GM12878 (cell line): ENCODE measurements around the gene TEX9. TPM values are rescaled to one million over a fixed set of nuclear protein-coding genes. Genes with fewer than 3 reads are reported as not detected.

Experiments used
- ATAC-seq: fragments of 200-7000 bp; cut with Tn5 transposase; 3 replicates; pipeline ENCODE4 v1.9.1; 2020; ENCODE audit warnings: mild to moderate bottlenecking, moderate library complexity
- BruUV-seq: library from RNA; stranded (reverse); fragments of 400-500 nt; replicated peaks from 2 replicates; lab custom pipeline; 2021; lab: Mats Ljungman, UMichigan
- CTCF ChIA-PET: fragments of 300-600 bp; sonication (Branson Sonifier 250); formaldehyde crosslinking; extraction: SDS; loops from one replicate; lab custom pipeline; 2021; ENCODE audit warnings: inconsistent platforms; lab: Yijun Ruan, JAX
- POLR2A ChIA-PET: fragments of 350-600 bp; formaldehyde crosslinking; extraction: SDS; loops from one replicate; lab custom pipeline; 2021; ENCODE audit warnings: inconsistent platforms; lab: Charles Lee
- RAD21 ChIA-PET: fragments of 300-600 bp; sonication (Branson Sonifier 250); formaldehyde crosslinking; loops from one replicate; lab custom pipeline; 2023; ENCODE audit warnings: antibody characterized with exemption; ENCODE audit not compliant: unreplicated experiment; lab: Charles Lee
- SMC1A ChIA-PET: fragments of 300-600 bp; sonication (Branson Sonifier 250); formaldehyde crosslinking; loops from one replicate; lab custom pipeline; 2023; ENCODE audit not compliant: unreplicated experiment, uncharacterized antibody; lab: Charles Lee
- DNase-seq: peaks from one replicate; pipeline ENCODE4 v3.0.0-alpha.2; 2011; ENCODE audit warnings: low read depth, low spot score
- FAIRE-seq: peaks from 3 replicates; lab custom pipeline; 2011; peaks lifted over from hg19 to GRCh38; lab: Jason Lieb, UNC
- H2AFZ ChIP-seq: 2 replicates; pipeline ENCODE4 v1.6.0; 2011; ENCODE audit warnings: low read depth, low read length, control low read depth; ENCODE audit not compliant: control insufficient read depth
- H3K27ac ChIP-seq: 2 replicates; pipeline ENCODE4 v1.5.1; 2011; ENCODE audit warnings: control low read depth; ENCODE audit not compliant: control insufficient read depth, insufficient read depth
- H3K27me3 ChIP-seq, 2 experiments: replicated peaks in 1 of 2; 2 replicates each; pipeline versions ENCODE4 v1.6.0 to v1.6.1; 2011; ENCODE audit warnings: low read length in 1 of 2; ENCODE audit not compliant: control insufficient read depth in 2 of 2, insufficient read depth in 2 of 2
- H3K36me3 ChIP-seq, 2 experiments: 2 replicates each; pipeline ENCODE4 v1.5.1; 2011; ENCODE audit warnings: low read length in 1 of 2; ENCODE audit not compliant: control insufficient read depth in 2 of 2, insufficient read depth in 2 of 2
- H3K4me1 ChIP-seq: 2 replicates; pipeline ENCODE4 v1.6.1; 2011; ENCODE audit warnings: mild to moderate bottlenecking, low read length, moderate library complexity, mixed read lengths; ENCODE audit not compliant: control insufficient read depth, insufficient read depth
- H3K4me2 ChIP-seq: 2 replicates; pipeline ENCODE4 v1.6.0; 2011; ENCODE audit warnings: control low read depth; ENCODE audit not compliant: control insufficient read depth, insufficient read depth
- H3K4me3 ChIP-seq: fragments of 200-600 bp; sonication (generic); 2 replicates; pipeline ENCODE4 v1.5.1; 2016
- H3K79me2 ChIP-seq: 2 replicates; pipeline ENCODE4 v1.6.0; 2011; ENCODE audit warnings: low read length; ENCODE audit not compliant: control insufficient read depth, insufficient read depth
- H3K9ac ChIP-seq: 2 replicates; pipeline ENCODE4 v1.8.0; 2011; ENCODE audit warnings: low read length, control low read depth, mixed read lengths; ENCODE audit not compliant: control insufficient read depth, insufficient read depth
- H3K9me3 ChIP-seq: replicated peaks from 3 replicates; pipeline ENCODE4 v1.5.1; 2011; ENCODE audit warnings: mild to moderate bottlenecking, low read length; ENCODE audit not compliant: control insufficient read depth, insufficient read depth
- H4K20me1 ChIP-seq: 2 replicates; pipeline ENCODE4 v1.6.0; 2011; ENCODE audit not compliant: control insufficient read depth, insufficient read depth
- MEF2B ChIP-seq: fragments of 450-650 bp; IDR thresholded peaks from 2 replicates; pipeline ENCODE4 v1.6.1; 2018; ENCODE audit warnings: mild to moderate bottlenecking, moderate library complexity; ENCODE audit not compliant: partially characterized antibody, poor library complexity, severe bottlenecking
- MXI1 ChIP-seq: fragments of 150-350 bp; IDR thresholded peaks from 2 replicates; pipeline ENCODE4 v1.6.1; 2011; ENCODE audit warnings: low read depth, mild to moderate bottlenecking, inconsistent platforms, low read length, improper control_type of control experiment
- MYC ChIP-seq: IDR thresholded peaks from 2 replicates; pipeline ENCODE4 v1.6.1; 2011; ENCODE audit warnings: mild to moderate bottlenecking, low read length, moderate library complexity, inconsistent platforms; ENCODE audit not compliant: insufficient read depth, insufficient replicate concordance, insufficient read length, severe bottlenecking
- NBN ChIP-seq: fragments of 450-650 bp; IDR thresholded peaks from 2 replicates; pipeline ENCODE4 v1.6.1; 2016
- NFYA ChIP-seq: IDR thresholded peaks from 2 replicates; pipeline ENCODE4 v1.6.1; 2011; ENCODE audit warnings: low read depth, mild to moderate bottlenecking, low read length, improper control_type of control experiment, borderline replicate concordance
- RUNX3 ChIP-seq: IDR thresholded peaks from 2 replicates; pipeline ENCODE4 v1.6.1; 2012; ENCODE audit warnings: low read length, inconsistent platforms
- SP1 ChIP-seq: IDR thresholded peaks from one replicate; pipeline ENCODE4 v1.6.1; 2011; ENCODE audit warnings: low read depth, low read length
- ZNF217 ChIP-seq: fragments of 450-650 bp; IDR thresholded peaks from 2 replicates; pipeline ENCODE4 v1.6.1; 2017; ENCODE audit warnings: antibody characterized with exemption, mild to moderate bottlenecking
- ZNF592 ChIP-seq: fragments of 450-650 bp; IDR thresholded peaks from 2 replicates; pipeline ENCODE4 v1.6.1; 2017; ENCODE audit warnings: mild to moderate bottlenecking, moderate library complexity
- WGBS: methylation state at CpG from one replicate; pipeline ENCODE4 v1.1.6; 2016; ENCODE audit warnings: low lambda C conversion rate; ENCODE audit not compliant: insufficient replicate concordance, insufficient coverage; ENCODE audit errors: missing lambda C conversion rate; 5-methylcytosine and 5-hydroxymethylcytosine counted together
- in situ Hi-C: fragments of 300-500 bp; cut with MboI; formaldehyde crosslinking; loops from 9 replicates; pipeline ENCODE4 v1.14.3; 2018; ENCODE audit warnings: mixed read lengths
- intact Hi-C: fragments of 100-400 bp; cut with micrococcal nuclease; formaldehyde crosslinking; loops from one replicate; pipeline ENCODE4 v1.14.2; 2022; ENCODE audit not compliant: unreplicated experiment
- polyA plus RNA-seq, 11 experiments: library from polyadenylated mRNA; depleted of rRNA in 4 of 11; unstranded in 6 of 11; stranded (reverse) in 5 of 11; fragments of >200 nt; fragmentation: Nextera tagmentation in 4 of 11; fragmentation: Illumina TruSeq in 1 of 11; extraction: Ambion mirVana in 4 of 11; extraction: Trizol in 1 of 11; gene quantifications; 1 replicate in 1 of 11; 2 replicates in 10 of 11; pipeline versions ENCODE4 v1.2.1 to v1.2.3, GENCODE V29; 2011 to 2016; ENCODE audit warnings: inconsistent platforms in 2 of 11, missing spikeins in 2 of 11, low read depth in 1 of 11
- total RNA-seq, 4 experiments: library from RNA; depleted of rRNA in 3 of 4; stranded (reverse); fragments of >200 nt in 3 of 4; fragmentation: Illumina TruSeq in 1 of 4; extraction: Trizol in 1 of 4; gene quantifications; 2 replicates each; pipeline versions ENCODE4 v1.2.1 to v1.2.3, GENCODE V29; 2013 to 2021

The TEX9 gene
- total and polyA plus RNA-seq, 10 of the 15 experiments (the other 5 are each of a cell fraction or from before 2014, with no cell fraction given), result 9.0 to 155 (median 70.0) TPM

GRCh38 chr15:56383010-56383409, 17.8 kb downstream of the TEX9 start:
- H3K79me2 ChIP-seq, result peaks cover 10% of the 10 kb centered on the region
- no TSS peak for BruUV-seq
- TF ChIP-seq MEF2B (no peak), ZNF592 (no peak), NFYA (no peak), ZNF217 (no peak), RUNX3 (no peak), MYC (no peak), SP1 (no peak), NBN (no peak), MXI1 (no peak)
- in situ Hi-C loops, result no loop called here
- H3K9ac ChIP-seq, result no peak overlapping the region
- ATAC-seq (no peak), FAIRE-seq (no peak), DNase-seq (no peak)
- peaks cover 3% of the 10 kb centered on the region for H3K4me1 ChIP-seq
- no peak overlapping the region for H3K4me2 ChIP-seq
- intact Hi-C loops, result no loop called here
- H2AFZ ChIP-seq, result no peak overlapping the region
- ChIA-PET CTCF (no interaction called here), POLR2A (no interaction called here), SMC1A (no interaction called here), RAD21 (no interaction called here)
- peaks cover 9% of the 10 kb centered on the region; the same call in 2 of the 3 replicates for H3K9me3 ChIP-seq
- no peak overlapping the region for H3K4me3 ChIP-seq
- peaks cover 0 to 8% of the 10 kb centered on the region in 2 experiments; a peak in 1 of 4 replicates for H3K36me3 ChIP-seq
- H3K27me3 ChIP-seq, result no peaks in the 10 kb centered on the region
- no peak overlapping the region for H3K27ac ChIP-seq
- 91% methylated on average over 3 of the region's 3 CpGs for WGBS
- H4K20me1 ChIP-seq, result no peaks in the 10 kb centered on the region
